HG03060 (cell line): ENCODE data around the gene GTF2H3.
"Not testable (repeated sequence)": the region's sequence is repeated elsewhere in the genome, so short reads cannot be mapped to it uniquely, and the experiment has no call there.

Experiments used
- ATAC-seq: cut with Tn5 transposase; IDR thresholded peaks from one replicate; pipeline ENCODE4 v1.9.1; 2021; ENCODE audit warnings: low read depth, moderate number of reproducible peaks; ENCODE audit not compliant: unreplicated experiment

GTF2H3 gene

DNA sequence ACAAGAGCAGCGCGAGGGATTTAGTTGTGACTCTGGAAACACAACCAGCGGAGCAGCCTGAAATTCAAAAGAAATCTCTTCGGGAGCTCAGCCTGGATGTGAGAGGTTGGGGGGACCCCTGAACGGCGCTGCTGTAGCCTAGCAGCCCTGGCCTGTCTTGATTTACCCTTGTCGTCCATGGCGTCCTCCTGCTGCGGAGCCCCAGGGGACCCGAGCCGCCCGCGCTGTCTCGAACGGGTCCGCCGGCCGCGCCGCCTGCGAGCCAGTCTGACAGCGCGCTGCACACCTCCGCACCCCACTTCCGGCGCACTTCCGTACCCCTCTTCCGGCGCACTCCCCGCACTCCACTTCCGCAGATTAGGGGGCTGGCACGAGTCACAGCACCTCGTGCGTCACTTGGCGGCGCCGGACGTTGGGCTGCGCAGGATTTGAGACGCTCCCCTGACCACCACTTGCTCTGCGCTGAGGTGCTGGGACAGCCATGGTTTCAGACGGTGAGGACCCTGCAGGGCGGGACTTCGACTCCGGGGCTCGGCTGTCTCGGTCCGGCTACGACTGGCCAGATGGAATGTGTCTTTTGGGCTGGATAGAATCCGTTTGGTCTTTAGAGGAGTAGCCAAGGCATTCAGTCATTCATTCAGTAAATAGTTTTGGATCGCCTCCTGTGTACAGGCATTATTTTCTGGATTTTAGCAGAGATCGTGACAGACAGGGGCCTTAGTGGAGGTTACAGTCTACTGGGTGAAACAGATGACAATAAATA, at the start of gene GTF2H3, which contains the start of gene EIF2B1:
GTF2H3 (plus strand) TSS at position 451 of the 763 bp plus-strand sequence; CDS start at position 482, 31 bp downstream.
EIF2B1 (minus strand) TSS at position 308 of the 763 bp plus-strand sequence; CDS start at position 179, 129 bp downstream.
- ATAC-seq = peak; percentile 86

DNA sequence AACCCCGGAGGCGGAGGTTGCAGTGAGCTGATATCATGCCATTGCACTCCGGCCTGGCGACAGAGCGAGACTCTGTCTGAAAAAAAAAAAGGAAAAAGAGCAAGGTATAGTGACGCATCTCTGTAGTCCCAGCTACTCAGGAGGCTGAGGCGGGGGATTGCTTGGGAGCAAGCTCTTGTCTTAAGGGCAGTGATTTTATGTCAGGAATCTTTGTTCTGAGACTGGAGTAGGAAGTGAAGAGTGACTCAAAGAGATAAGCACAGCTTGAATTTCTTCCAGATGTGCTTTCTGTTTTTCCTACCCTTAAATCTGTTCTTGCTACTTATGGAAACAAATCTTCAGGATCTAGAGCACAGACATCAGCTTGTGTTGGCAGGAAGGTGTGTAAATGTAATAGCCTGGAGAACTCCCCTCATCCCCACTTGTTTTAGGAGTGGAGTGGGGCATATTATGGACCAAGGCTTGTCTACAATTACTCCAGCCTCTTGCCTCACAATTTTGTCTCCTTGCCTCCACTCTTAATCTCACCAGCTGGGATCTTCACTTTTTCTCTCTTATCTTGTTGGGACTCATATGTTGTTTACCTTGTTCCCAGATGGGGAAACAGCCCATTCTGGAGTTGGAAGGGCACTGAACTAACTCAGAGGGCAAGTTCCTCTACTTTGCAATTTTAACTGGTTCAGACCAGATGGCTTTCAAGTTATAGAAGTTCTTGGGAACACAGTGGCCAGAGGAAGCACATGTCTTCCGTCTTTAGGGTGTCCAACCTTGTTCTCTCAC, 41.7 kb upstream of the GTF2H3 start:
- no peak for ATAC-seq

- no peak for ATAC-seq
These were observed 37.9 kb upstream of the GTF2H3 start for GRCh38 chr12:123595729-123596128.

- ATAC-seq = no peak
These were observed 36.5 kb upstream of the GTF2H3 start for GRCh38 chr12:123597100-123597499.

GRCh38 chr12:123598522-123598921, 35.1 kb upstream of the GTF2H3 start:
- no peak for ATAC-seq

DNA sequence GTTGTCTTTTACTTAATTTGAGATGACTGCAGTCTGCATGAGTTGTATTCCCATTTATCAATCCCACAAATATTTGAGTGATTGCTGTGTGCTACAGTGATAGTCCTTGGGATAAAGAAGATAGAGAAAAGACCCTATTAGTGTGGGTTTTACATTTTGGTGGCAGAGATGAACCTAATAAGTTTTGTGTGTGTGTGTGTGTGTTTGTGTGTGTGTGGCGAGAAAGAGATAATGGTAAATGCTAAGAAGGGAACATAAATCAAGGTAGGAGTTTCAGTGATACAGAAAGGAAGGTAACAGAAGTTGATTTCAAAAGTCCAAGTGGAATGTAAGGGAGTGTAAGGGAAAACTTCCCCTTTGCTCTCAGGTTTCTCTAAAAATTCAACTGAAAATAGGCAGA, 34.3 kb upstream of the GTF2H3 start:
- no peak for ATAC-seq

- no peak for ATAC-seq
These were observed 33.9 kb upstream of the GTF2H3 start for GRCh38 chr12:123599721-123600120.

DNA sequence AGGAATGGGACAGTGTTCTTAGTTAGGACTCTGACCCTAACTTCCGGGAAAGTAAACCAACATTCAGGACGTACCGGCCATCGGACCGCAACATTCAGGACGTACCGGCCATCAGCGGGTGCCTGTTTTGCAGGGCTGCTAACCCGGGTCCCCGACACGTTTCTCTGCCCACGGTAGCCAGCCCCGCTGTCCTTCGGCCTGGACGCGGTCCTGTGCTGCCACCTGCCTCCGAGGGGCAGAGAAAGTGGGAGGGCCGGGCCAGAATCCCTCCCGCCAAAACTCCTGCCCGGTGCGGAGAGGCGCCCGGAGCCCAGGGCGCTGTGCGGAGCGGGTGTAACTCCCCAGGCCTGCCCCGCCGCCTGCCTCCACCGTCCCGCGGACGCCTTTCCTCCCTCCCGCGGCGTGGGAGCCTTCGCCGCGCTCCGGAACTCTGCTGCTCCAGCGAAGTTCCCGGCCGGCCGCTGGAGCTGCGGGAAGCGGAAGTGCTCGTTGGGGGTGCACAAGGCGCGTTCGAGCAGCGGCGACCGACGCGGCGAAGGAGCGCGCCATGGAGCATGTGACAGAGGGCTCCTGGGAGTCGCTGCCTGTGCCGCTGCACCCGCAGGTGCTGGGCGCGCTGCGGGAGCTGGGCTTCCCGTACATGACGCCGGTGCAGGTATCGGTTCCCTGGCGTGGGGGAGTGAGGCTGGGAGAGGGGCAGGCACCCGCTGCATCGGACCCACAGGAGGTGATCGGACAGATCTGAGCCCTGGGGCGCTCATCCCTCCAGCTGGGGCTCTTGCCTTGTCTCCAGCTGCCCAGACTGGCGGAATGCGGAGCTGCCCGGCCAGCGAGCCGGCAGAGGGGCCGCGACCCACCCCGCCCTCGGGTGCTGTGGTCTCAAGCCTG, 31.8 kb upstream of the GTF2H3 start, which contains the start of gene DDX55:
DDX55 (plus strand) TSS at position 498 of the 888 bp plus-strand sequence; CDS start at position 548, 50 bp downstream.
- peak; percentile 44 for ATAC-seq

DNA sequence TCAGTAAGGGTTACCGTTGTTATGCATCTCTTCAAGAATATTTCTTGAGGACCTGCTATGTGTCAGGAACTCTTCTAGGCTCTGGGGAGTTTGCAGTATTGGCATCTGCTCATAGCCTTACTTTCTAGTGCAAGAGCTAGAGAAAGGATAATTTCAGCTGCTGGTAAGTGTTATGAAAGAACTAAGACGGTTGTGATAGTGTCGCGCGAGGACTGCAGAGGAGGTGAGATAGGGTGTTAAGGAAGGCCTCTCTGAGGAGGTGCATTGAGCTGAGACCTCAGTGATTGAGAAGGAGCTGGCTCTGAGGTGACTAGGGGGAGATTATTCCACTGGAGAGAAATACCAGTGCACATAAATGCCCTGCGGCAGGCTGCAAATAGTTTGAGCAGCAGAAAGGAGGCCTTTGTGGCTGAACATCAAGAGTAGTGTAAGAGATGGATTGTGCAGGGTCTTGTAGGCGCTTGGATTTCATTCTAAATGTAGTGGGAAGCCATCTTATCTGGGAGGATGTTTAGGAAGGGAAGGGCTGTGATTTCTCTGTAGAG, 30.9 kb upstream of the GTF2H3 start:
- ATAC-seq = no peak

GRCh38 chr12:123603495-123603894, 30.1 kb upstream of the GTF2H3 start:
- not testable (repeated sequence) for ATAC-seq

- ATAC-seq = no peak
These were observed 25.9 kb upstream of the GTF2H3 start for GRCh38 chr12:123607756-123608155.

DNA sequence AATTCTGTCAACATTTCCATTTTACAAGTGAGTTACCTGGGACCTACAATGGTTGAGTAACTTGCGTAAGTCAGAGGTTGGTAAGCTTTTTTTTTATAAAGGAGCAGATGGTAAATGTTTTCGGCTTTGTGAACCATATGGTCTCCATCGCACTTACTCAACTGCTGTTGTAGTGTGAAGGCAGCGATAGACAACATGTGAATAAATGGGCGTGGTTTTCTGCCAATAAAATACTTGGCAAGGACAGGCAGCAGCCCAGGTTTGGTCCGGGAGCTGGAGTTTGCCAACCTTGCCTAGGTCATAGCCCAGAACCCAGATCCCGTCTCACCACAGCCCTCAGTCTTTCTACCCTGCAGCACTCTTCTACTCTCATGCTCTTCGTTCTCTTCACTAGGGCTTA, 25.4 kb upstream of the GTF2H3 start:
- ATAC-seq = no peak

DNA sequence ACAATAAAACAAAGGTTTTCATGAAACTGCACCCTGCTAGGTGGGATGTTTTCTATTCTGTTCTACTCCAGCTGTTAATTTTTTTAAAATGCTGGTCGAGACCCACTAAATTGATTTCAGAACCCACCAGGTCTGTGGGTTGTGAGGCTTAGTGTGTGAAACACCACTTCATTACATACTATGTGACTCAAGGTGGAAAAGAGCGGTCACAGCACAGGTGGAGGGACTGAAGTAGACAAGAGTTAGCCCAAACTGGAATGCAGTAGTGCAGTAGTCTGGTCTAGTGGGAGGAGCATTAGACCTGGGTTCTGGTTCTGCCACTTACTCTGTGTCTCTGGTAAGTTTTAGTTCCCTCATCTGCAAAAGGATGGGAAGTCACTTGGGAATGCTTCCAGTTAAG, 19.5 kb upstream of the GTF2H3 start:
- no peak for ATAC-seq

- ATAC-seq = no peak
These were observed 19.1 kb upstream of the GTF2H3 start for GRCh38 chr12:123614531-123614930.

- ATAC-seq = no peak
These were observed 16.5 kb upstream of the GTF2H3 start for GRCh38 chr12:123617144-123617543.

DNA sequence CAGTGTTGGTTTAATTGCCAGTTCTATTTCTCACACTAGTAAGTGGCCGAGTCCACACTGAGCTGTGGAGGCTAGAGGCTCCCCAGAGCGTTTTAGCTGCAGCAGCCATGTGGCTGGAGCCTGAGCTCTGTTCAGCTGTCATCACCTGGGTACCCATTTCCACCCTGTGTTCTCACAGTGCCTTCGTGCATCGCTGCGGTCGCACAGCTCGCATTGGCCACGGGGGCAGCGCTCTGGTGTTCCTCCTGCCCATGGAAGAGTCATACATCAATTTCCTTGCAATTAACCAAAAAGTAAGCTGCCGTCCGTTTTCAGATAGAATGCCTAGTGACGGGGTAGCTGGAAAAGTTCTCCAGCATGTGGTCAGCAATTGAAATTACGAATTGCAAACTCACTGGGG, 16.0 kb upstream of the GTF2H3 start:
- no peak for ATAC-seq

DNA sequence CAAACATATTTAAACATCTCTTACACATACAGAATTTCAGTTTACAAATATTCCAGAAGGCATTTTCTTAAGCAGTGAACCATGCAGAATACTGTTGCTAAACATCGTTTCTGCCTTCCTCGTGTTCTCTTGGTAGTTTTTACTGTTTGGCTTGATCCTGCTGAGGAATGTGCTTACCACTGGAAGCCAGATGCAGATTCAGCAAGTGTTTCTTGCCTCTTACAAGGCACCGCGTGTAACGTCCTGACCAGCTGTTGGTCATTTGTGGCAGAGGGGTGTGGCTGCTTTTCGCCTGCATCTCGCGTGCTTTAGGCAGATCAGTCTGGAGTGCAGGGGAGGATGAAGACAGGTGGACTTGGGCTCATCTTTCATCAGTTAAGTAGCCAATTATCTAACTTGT, 12.5 kb upstream of the GTF2H3 start:
- no peak for ATAC-seq

DNA sequence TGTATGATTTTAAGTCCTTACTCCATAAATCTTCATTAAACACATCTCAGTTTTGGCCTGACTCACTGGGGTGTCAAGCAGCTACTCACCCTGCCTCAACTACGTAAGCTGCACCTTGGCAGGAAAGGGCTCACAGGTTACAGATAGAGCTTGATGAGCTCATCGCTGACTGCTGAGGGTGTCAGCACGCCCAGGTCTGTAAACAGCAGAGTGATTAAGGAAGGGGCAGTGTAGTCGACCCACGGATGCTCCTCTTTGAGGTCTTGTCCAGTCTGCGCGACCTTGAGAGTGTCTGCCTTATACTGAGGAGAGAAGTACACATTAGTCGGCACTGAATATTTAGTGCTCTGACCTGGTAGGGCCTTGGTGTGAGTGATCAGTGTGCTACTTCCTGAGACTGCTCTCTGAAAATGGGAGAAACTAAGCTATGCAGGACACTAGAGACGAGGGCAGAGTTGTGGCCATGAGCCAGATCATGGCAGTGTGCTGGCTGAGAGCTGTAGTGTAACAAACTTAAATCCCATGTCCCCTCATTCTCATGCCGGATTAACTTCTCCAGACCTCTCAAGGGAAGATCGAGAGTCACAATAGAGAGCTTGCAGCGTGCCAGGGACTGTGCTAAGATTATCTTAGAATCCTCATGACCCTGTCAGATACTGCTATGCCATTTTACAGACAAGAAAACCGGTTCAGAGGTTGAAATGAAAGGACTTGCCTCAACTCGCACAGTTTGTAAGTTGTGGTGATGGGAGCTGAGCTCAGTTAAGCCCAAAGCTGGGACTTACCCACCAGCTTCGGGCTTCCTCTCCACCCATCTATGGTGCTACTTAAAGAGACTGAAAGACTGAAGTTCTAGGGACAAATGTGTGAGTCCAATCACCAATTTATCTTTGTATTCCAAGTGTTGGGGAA, 11.8 kb upstream of the GTF2H3 start:
- no peak for ATAC-seq

- peak; percentile 1 for ATAC-seq
These were observed 523 bp downstream of the GTF2H3 start for GRCh38 chr12:123634142-123634561.
